ENCODE results near the gene CLEC2L.

DNA sequence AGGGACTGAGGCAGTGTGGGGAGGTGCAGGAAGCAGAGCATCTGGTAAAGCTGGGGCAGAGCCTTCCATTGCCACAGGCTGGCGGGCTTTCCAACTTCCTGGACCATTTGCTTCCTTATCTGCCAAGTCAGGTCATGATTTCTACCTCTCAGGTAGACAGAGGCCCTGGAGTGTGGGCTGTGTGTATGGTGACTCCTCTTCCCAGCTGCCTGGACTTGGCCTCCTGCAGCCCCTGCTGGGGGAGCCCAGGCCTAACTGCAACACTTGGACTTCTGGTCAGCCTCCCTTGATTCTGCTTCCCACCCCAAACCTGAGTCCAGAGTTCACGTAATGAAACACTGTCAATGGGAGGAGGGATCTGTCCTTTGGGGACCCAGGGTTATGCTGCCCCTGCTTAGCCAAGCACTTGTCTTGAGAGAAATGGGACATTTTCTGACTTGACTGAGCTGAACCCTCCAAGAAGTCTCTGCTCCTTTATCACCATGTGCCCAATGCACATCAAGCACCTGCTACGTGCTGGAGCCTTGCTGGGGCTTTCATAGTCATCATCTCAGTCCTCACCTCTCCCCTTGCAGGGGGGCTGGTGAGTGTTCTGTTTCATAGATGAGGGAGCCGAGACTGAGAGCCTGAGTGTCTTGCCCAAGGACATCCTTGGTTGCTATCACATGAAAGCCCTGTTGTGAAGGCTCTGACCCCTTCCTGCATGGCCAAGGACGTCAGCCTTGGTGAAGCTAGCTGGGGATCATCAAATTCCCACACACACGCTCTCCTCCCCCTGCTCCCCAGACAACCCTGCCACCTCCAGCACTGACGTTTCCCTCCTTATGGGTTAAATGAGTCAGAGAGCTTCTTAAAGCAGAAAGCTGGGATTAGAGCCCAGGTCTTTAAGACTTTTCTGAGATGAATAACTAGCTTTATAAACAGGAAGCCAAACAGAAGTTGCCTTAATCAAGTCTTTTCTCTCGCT is 3.4 kb downstream of the CLEC2L start:
- TF ChIP-seq, protein P1, sequence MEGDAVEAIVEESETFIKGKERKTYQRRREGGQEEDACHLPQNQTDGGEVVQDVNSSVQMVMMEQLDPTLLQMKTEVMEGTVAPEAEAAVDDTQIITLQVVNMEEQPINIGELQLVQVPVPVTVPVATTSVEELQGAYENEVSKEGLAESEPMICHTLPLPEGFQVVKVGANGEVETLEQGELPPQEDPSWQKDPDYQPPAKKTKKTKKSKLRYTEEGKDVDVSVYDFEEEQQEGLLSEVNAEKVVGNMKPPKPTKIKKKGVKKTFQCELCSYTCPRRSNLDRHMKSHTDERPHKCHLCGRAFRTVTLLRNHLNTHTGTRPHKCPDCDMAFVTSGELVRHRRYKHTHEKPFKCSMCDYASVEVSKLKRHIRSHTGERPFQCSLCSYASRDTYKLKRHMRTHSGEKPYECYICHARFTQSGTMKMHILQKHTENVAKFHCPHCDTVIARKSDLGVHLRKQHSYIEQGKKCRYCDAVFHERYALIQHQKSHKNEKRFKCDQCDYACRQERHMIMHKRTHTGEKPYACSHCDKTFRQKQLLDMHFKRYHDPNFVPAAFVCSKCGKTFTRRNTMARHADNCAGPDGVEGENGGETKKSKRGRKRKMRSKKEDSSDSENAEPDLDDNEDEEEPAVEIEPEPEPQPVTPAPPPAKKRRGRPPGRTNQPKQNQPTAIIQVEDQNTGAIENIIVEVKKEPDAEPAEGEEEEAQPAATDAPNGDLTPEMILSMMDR (IDR thresholded peaks at IDR 0.05) = no peak
- no peak for TF ChIP-seq POLR2A (IDR thresholded peaks at IDR 0.05)
